Activated CD4-positive, alpha-beta T cell treated with anti-CD3 and anti-CD28 coated beads for 1 hour (primary cell): ENCODE measurements around the gene CLTB.
"Not testable (repeated sequence)": the region's sequence is repeated elsewhere in the genome, so short reads cannot be mapped to it uniquely, and the experiment has no call there.

Source experiments
- DNase-seq: peaks from one replicate; pipeline ENCODE4 v3.0.0-alpha.2; 2020

CLTB gene, protein sequence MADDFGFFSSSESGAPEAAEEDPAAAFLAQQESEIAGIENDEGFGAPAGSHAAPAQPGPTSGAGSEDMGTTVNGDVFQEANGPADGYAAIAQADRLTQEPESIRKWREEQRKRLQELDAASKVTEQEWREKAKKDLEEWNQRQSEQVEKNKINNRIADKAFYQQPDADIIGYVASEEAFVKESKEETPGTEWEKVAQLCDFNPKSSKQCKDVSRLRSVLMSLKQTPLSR

GRCh38 chr5:176415952-176416924, at the start of gene CLTB:
TSS of gene CLTB (minus strand) at chr5:176416539. CDS start at chr5:176416363, 176 bp downstream.
- DNase-seq = peak; percentile 89

DNA sequence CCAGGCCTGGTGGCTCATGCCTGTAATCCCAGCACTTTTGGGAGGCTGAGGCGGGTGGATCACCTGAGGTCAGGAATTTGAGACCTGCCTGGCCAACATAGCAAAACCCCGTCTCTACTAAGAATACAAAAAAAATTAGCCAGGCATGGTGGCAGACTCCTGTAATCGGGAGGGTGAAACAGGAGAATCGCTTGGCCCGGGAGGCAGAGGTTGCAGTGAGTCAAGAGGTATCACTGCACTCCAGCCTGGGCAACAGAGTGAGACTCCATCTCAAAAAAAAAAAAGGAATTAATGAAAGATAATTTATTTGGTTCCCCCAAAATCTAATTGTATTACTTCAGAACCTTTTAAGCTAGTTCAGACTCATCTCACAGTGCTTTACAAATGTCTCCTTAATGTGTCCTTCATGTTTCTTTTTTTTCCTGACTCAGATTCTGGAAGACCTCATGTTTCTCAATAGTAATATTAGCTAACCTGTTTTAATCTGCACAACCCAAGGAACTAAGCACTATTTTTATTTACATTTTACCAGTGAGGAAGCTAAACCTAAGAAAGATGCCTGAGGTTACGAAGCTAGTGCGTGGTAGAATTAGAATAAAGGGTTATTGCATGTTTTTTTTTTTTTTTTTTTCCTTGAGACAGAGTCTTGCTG, 46.9 kb upstream of the CLTB start:
- no peak for DNase-seq

- no peak for DNase-seq
Measured at GRCh38 chr5:176461349-176461748, 45.0 kb upstream of the CLTB start.

DNA sequence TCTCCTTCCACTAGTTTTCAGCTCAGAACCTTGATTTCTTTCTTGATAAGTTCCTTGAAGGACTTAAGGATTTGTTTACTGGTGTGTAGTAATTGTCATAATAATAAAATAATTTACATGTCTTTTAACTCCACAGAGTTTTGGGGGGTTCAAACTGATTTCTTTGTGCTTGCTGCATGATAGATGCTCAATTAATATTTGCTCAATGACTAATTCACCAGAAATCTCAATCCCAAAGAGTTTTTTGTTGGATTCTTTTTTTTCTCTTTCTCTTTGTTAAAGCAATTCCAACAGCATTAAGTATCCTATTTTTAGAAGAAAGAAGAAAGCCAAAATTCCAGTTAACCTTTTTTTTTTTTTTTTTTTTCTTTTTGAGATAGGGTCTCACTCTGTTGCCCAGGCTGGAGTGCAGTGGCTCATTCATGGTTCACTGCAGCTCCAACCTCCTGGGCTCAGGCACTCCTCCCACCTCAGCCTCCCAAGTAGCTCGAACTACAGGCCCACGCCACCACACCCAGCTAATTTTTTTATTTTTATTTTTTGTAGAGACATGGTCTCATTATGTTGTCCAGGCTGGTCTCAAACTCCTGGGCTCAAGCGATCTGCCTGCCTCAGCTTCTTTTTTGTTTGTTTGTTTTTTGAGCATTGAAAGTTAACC, 42.7 kb upstream of the CLTB start:
- no peak for DNase-seq

DNA sequence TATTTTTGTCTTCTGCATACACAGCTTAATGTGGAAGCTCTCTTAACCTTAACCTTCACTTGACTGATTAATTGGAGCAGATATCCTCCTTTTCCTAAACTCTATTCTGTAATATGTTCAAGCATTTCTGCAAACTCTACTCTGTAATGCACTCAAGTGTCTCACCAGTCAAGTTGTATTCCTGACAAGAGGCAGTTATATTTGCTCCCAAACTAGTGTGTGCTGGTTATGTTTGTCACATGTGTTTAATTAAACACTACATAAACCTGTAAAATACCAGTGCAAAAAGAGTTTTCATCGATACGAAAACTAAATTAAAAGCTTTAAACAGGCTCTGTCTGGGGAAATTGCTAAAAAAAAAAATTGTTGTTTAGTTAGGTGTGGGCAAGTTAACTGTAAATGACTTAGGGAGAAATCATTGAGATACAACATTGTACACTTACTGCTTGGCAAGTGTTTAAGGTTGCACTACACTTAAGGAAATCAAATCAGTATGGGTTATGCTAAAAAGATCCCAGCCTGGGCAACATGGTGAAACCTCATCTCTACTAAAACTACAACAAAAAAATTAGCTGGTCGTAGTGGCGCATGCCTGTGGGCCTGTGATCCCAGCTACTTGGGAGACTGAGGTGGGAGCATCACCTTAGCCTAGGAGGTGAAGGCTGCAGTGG, 38.5 kb upstream of the CLTB start:
- no peak for DNase-seq

- DNase-seq = no peak
Measured at GRCh38 chr5:176450077-176450476, 33.7 kb upstream of the CLTB start.

DNA sequence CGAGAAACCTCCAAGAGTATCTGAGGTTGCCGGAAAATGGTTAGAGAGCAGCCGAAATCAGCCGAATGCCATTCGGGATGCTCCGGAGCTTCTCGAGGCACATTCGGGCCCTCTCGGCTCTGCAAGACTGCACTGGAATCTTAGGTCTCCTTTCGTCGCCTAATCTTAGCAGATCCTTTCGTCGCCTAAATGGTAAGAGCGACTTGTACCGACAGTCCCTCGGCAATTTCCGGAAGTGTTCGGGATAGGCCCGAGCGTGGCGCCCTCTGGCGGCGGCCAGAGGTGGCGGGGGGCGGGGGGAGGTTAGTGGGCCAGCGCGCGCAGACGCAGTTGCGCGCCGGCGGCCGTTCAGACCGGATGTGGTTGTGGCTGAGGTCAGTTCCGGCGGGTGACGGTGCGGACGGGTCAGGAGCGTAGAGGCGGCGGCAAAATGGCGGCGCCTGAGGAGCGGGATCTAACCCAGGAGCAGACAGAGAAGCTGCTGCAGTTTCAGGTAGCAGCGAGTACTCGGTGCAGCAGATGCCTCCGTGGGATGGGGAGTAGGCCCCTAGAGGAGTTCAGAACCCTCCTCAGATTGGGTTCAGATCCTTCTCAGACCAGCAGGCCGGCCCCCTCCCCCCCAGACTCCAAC, 31.8 kb upstream of the CLTB start, which contains the start of gene FAF2:
FAF2 (plus strand) TSS at position 408 of the 631 bp plus-strand sequence; CDS start at position 431, 23 bp downstream.
- peak; percentile 98 for DNase-seq

DNA sequence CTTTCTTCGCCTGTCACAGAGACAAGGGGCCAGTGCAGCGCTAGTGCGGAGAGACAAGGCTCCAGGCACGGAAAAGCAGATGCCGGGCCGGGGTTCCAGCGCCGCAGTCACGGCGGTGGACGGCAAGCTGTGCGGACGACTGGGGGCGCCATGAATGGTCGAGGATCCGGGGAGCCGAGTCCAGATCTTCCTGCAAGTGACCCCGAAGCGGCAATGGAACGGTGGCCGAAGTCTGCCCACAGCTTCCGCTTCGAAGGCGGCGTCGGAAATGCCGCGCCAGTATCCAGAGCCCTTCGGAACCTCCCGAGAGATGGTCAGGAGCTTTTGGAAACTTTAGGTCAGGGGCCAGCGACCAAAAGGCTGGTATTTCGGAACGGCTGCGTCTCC, 31.2 kb upstream of the CLTB start:
- DNase-seq = no peak

DNA sequence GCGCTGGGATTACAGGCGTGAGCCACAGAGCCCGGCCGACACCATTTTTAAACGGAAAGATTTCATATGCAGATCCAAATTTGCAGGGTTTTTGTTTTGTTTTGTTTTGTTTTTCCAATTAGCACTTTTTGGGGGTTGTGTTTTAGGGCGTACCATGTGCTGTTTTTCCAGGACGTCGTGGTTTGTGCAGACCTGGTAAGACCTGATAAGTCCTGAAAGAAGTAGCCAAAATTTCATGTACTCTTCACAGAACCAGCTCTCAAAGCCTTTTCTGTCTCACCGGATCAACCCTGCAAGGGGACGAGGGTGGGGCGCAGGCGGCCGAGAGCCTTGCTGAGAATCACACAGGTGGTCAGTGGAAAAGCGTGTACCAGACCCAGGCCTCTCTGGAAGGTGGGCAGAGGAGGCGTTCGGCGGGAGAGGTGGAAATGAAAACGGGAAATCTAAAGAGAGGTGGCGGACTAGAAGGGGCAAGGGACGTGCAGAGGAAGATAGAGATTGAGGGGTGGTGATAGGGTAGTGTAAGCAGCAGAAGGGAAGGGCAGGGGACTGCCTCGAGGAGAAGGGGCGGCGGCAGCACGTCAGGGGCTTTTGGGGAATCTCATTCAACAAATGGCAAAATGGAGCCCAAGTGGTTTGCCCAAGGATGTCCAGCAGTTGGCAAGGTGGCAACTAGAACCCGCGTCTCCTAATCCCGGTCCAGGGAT, 30.7 kb upstream of the CLTB start:
- DNase-seq = no peak

DNA sequence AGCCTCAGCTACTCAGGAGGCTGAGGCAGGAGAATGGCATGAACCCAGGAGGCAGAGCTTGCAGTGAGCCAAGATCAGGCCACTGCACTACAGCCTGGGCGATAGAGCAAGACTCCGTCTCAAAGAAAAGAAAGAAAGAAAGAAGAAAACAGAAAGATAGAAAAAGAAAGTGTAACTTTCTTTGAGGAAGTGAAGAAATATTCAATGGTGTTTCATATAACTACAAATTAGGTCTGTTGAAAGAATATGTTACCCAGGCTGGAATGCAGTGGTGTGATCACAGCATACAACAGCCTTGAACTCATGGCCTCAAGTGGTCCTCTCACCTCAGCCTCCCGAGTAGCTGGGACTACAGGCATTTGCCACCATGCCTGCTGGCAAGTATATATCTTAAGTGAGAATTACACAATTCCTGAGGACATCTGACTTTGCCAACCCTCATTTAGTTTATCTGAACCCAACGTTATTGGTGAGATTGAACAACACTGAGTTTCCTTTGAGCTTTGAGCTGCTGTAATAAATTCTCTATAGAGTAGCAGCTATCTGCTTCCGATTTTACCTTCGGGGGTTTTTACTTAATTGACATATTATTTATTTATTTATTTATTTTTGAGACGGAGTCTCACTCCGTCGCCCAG, 29.8 kb upstream of the CLTB start:
- DNase-seq = no peak

- no peak for DNase-seq
Measured at GRCh38 chr5:176444742-176445141, 28.4 kb upstream of the CLTB start.

- not testable (repeated sequence) for DNase-seq
Measured at GRCh38 chr5:176442911-176443310, 26.6 kb upstream of the CLTB start.

- no peak for DNase-seq
Measured at GRCh38 chr5:176441921-176442323, 25.6 kb upstream of the CLTB start.

- no peak for DNase-seq
Measured at GRCh38 chr5:176440927-176441706, 24.8 kb upstream of the CLTB start.

DNA sequence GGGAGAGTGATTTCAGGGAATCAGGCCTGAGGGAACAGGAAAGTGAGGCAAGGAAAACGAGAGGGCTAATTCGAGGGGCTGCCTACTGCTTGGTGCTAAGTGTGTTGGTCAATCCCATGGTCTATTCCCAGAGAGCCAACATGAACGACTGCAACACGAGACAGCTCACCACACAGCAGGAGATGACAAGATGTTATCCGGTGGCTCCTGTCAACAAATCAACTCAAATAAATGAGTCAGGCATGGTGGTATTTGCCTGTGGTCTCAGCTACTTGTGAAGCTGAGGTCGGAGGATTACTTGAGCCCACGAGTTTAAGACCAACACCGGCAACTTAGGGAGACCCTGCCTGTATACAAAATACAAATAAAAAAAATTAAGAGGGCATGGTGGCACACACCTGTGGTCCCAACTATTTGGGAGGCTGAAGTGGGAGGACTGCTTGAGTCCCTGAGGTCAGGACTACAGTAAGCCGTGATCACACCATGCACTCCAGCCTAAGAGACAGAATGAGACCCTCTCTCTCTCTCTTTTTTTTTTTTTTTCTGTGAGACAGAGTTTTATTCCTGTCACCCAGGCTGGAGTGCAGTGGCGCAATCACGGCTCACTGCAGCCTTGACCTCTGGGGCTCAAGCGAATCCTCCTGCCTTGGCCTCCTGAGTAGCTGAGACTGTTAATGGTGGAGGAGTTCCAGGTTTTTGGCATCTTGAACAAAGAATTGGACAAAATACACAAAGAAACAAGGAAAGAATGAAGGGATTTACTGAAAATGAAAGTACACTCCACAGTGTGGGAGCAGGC, 22.8 kb upstream of the CLTB start:
- no peak for DNase-seq

DNA sequence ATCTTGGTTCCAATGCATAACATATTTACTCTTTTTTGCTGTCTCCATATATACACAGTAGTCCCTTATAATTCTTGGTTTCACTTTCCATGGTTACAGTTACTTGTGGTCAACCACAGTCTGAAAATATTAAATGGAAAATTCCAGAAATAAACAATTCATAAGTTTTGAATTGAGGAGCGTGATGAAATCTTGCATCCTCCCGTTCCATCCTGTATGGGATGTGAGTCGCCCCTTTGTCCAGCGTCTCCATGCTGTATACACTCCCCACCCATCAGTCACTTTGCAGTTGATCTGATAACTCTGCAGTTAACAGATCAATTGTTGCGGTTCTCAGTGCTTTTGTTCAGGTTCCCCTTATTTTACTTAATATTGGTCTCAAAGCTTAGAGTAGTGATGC, 20.3 kb upstream of the CLTB start:
- no peak for DNase-seq

DNA sequence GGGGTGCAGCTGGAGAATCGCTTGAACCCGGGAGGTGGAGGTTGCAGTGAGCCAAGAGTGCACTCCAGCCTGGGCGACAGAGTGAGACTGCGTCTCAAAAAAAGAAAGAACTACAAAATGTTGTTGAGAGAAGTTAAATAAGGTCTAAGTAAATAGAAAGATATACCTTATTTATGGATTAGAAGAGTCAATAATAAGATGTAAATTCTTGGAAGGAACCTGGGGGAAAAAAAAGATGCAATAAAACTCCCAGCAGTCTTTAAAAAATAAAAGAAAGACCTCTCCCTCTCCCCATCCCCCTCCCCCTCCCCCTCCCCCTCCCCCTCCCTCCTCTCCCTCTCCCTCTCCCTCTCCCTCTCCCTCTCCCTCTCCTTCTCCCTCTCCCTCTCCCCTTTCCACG, 16.4 kb upstream of the CLTB start:
- DNase-seq = no peak

- DNase-seq = no peak
Measured at GRCh38 chr5:176429972-176430371, 13.6 kb upstream of the CLTB start.

GRCh38 chr5:176427971-176428370, 11.6 kb upstream of the CLTB start:
- no peak for DNase-seq
